ENCODE measurements around the gene SKP1. TPM values are rescaled to one million over a fixed set of nuclear protein-coding genes. Genes with fewer than 3 reads are reported as not detected.

The SKP1 gene
- polyA plus RNA-seq, 3 donors: 937 to 1,021 (median 984) TPM

DNA sequence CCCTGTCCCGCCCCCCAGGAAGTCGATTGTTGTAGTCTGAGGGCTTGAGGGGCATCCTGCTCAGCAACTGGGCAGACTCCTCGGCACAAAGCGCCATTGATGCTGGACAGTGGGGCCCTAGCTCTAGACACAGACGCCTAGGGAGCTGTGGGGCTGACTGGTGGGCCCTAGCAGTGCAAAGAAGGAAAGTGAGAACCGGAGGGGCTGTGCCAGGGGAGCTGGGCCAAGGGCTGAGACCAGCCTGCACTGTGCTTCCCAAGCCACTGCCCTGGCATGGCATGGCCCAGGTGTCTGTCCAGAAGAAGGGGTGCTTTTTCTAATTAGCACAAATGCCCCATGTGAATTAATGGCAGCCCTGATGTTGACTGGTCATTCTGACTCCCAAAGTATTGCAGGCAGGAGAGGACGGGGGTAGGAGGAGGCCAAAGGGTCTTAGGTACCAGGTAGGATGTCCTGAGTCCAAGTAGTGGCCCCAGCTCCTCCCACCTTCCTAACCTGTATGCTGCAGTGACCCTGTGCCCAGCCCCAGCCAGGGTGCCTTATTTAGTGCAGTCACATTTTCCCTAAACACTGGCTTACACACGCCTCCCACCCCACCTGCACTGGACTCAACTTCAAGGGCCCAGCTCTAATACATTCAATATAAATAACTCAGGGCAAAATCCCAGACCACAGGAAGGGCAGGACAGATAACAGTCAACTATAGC, 46.4 kb downstream of the SKP1 start:
- no peak for DNase-seq (ENCODE audit: low read depth in 3 of 3, low spot score in 2 of 3)

DNA sequence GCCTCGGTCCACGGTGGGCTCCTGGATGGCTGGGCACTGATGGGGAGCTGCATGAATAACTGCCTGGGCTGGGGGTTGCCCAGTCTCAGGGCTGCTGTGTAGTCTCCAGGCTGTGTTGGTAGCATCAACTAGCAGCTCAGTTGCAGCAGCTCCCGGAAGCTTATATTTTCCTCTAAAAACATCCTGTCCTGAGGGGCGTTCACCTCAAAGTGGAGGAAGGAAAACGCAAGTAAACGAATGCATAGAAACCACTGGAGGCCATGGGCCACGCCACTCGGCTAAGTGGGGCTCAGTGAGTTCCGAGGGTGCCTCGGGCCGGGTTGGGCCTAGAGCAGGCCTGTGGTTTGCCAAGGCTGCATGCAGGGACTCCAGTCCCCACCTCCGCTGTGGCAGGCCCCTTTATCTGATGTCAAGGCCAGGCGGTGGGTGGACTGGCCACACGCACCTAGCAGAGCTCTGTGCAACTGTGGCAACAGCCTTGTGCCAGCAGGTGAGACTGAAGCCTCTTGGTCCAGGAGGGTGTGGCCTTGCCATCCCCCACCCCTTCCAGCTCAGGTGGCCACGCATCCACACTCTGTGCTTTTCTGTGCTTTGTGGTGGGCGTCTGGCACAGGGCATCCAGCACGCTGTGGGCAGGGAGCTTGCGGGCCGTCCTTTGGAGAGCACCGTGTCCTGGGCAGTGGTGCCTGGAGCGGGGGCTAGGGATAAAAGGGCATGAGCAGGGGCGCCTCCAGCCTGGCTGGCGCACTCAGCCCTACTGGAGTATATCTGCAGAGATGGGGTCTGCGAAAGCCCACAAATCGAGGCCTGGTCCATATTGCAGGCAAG, 47.1 kb downstream of the SKP1 start:
- DNase-seq (ENCODE audit: low read depth in 3 of 3, low spot score in 2 of 3): no peak

- no peak for DNase-seq (ENCODE audit: low read depth in 3 of 3, low spot score in 2 of 3)
Measured at GRCh38 chr5:134128648-134128995, 48.1 kb downstream of the SKP1 start.

DNA sequence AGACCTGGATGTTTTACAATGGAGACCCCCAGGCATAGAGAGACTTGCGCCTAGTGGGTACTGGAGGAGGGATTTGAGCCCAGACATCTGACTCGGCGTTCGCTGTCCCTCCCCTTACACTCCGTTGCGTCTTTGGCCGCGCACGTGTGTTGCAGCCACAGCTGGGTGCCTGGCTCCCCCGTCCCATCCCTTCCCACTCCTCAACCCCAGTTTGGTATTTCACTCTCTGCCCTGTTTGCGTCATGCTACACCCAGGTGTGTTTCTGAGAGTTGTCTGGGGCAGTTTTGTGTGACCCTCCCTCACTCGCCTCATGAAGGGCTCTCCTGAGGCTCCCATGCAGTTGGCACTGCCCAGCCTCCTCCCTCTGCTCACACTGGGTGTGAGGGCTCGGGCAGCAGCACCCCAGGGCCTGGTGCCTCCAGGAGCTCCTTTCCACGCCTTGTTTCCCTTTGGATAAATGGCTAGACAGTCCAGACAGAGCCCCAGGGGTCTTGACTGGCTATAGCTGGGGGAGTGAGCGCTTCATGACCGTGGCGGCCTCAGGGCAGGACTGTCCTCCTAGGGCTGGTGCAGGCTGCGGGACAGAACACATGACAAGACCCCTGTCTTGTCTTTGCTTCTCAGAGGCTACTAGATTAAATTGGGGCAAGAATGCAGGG, 48.6 kb downstream of the SKP1 start:
- DNase-seq (ENCODE audit: low read depth in 3 of 3, low spot score in 2 of 3): no peak

DNA sequence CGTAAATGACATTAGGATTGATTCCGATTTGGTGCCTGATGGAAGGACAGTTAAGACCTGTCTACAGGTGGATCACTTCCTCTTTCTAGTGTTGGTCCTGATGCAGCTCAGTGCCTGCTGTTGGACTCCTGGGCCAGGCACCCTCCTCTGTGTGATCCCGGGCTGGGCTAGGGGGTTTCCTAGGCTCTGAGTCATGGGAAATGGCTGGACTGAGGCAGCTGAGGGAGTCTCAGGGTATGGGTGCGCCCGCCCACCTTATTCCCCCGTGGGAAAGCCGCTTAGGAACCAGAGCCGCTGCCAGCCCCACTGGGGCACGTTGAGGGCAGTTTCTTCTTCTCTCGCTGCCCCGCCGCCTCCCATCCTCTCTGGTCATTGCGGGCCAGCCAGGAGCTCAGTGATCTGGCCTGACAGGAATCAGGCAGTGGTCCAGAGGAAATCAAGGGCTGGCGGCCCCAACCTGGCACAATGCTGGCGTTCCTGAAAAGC, 49.3 kb downstream of the SKP1 start:
- DNase-seq (ENCODE audit: low read depth in 3 of 3, low spot score in 2 of 3): no peak

- no peak for DNase-seq (ENCODE audit: low read depth in 3 of 3, low spot score in 2 of 3)
Measured at GRCh38 chr5:134125039-134126015, 51.4 kb downstream of the SKP1 start.

GRCh38 chr5:134124289-134125038, 52.3 kb downstream of the SKP1 start:
- no peak for DNase-seq (ENCODE audit: low read depth in 3 of 3, low spot score in 2 of 3)

DNA sequence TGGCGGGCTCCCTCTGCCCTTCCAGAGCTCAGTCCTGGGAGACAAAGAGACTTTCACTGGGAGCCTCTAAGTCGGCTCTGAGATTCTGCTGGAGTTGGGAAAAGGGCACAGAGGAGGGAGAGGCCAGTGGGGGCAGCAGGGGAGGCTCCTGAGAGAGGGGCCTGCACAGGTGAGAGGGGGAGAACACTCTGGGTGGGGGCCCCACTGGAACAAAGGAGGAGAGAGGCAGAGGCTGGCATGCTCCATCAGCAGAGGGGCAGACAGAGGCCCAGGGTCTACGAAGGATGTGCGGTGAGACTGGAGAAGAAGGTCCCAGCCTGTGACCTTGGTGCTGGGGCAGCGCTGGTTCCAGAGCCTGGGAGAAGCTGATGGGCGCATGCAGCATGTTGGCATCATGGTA, 53.4 kb downstream of the SKP1 start:
- no peak for DNase-seq (ENCODE audit: low read depth in 3 of 3, low spot score in 2 of 3)

DNA sequence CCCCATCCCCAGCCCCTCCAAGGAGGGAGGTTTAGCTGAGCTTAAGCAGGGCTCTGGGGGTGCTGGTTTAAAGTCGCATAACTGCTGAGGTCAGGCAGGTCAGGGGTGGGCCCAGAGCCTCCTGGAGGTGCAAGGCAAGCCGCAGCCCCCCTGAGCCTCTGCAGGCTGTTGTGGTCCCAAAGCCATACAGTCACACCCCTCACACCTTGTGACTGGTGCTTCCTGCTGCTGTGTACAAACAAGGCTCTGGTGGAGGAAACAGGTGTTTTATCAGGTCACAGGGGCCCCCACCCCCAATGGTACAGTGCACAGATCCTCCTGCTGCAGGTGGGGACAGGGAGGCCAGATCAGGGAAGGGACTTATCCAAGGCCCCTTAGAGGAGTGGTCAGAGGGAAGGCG, 54.2 kb downstream of the SKP1 start:
- DNase-seq (ENCODE audit: low read depth in 3 of 3, low spot score in 2 of 3): no peak

GRCh38 chr5:134120386-134121138, 56.2 kb downstream of the SKP1 start:
- no peak for DNase-seq (ENCODE audit: low read depth in 3 of 3, low spot score in 2 of 3)

DNA sequence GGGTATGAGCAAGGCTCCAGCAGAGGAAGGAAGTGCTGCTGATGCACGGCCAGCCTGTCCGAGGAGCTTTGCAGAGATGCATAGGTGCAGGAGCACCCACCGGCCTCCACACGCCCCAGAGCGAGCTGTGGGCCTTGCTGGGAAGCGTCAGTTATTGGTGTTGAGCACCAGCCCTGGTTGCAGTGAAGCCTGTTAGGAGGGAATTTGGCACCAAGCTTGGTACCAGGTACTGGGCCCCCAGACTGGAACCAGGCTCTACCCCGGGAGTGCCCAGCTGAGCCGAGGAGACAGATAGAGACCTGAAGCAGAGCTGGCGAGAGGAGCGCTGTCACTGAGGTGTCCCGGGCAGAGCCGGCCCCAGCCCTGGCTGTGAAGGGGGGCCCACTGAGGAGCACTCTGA, 57.0 kb downstream of the SKP1 start:
- DNase-seq (ENCODE audit: low read depth in 3 of 3, low spot score in 2 of 3): no peak

DNA sequence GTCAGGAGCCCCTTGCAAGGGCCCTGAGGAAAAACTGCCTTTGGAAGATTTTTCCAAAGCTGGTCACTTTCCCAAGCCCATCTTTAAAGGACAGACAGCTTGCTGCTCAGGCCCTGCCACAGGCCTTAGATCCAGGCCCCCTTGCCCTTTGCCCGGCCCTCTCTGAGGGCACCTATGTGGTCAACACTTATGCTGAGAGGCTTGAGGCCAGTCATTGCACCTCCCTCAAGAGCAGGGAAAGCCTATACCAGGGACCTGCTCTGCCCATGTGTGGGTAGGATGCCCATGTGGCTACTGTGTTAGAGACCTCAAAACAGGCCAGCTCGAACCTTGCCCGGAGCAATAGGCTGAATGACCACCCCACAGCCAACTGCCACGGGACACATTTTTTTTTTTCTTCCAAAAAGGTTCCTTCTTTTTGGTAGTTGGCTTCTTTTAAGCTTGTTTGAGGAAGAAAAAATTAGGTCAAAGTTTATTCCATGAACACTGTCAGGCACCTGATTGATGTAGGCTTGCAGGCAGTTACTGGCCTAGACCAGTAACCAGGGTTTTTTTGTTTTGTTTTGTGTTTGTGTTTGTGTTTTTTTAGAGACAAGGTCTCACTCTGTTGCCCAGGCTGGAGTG, 58.4 kb downstream of the SKP1 start:
- no peak for DNase-seq (ENCODE audit: low read depth in 3 of 3, low spot score in 2 of 3)

DNA sequence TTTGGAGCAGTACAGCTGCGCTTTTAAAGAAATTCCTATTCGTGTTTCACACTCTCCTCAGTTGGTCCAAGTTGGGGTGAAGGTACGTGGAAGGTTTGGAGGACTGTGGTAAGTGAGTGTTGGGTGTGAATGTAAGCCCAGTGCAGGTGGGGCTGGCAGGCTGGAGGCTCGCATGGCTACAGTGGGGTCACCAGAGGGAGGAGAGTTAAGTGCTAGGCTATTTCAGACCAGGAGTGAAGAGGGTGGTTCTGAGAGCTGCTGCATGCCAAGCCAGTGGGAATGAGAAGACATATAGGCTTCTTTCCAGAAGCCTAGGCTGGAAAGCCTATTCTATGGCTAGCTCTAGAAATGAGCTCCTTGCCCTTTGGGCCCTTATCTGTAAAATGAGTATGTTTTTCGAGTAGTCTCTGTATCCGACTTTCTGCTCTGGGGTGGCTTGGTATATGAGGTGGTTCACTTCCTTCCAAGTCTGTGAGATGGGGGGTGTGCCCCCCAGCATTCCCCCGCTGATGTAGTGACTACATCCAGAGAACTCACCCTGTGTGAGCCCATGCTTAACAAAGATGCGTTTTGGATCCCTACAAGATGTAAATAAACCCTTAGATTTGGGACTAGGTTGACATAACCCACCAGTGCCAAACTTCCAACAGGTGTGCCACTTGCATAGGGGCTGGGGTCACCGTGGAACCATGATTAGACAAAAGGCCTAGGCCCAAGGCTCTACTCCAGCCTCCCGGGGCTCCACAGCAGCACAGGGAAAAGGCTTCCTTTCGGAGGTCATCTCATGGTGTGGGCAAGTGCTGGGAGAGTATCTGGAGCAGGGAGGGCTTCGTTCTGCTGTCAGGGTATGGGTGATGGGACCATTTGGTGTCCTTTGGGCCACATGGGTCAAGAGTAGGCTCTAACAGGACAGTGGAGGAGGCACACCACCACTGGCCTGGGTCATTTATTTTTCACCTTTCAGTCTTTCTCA, 59.7 kb downstream of the SKP1 start:
- no peak for DNase-seq (ENCODE audit: low read depth in 3 of 3, low spot score in 2 of 3)

DNA sequence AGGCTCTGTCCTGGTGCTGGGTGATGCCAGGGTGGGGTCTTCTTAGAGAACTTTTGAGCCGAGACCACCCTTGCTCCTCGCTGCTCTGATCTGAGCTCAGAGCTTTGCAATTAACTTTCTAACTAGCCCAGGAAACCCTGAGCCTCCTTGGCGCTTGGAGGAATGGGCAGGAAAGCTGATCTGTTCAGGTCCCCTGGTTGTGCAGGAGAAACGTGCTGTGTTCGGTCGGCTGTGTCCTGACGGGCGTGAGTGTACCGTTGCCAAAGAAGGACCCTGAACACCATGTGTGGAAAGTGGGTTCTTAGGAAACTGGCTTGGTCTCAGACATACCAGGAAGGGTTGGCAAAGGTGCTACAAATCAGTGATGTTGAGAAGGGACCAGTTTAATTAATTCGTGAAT, 60.5 kb downstream of the SKP1 start:
- no peak for DNase-seq (ENCODE audit: low read depth in 3 of 3, low spot score in 2 of 3)

DNA sequence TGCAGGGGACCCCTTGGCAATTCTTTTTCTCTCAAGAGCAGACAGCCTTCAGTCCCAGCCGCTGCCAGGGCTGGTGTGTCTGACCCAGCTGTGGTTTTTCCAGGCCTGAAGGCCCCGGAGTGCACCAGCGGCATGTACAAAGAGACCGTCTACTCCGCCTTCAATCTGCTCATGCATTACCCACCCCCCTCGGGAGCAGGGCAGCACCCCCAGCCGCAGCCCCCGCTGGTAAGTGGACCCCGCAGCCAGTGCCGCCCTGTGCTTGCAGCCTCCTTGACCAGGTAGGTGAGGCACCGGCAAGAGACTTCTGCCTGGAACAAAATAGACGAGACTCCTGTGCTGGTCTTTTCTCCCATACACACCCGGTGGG, 61.0 kb downstream of the SKP1 start:
- no peak for DNase-seq (ENCODE audit: low read depth in 3 of 3, low spot score in 2 of 3)

- no peak for DNase-seq (ENCODE audit: low read depth in 3 of 3, low spot score in 2 of 3)
Measured at GRCh38 chr5:134114886-134115805, 61.6 kb downstream of the SKP1 start.

All from right renal cortex interstitium (tissue), 3 donors.